Endothelial cell of umbilical vein (primary cell): ENCODE measurements around the gene BEAN1.

Experiments
- CTCF ChIP-seq, 2 donors: IDR thresholded peaks; 1 replicate in 1 of 2; 2 replicates in 1 of 2; pipeline ENCODE4 v1.5.1; 2011; ENCODE audit warnings: low read length in 2 of 2, mild to moderate bottlenecking in 2 of 2, moderate library complexity in 2 of 2, control low read depth in 1 of 2, inconsistent platforms in 1 of 2, low read depth in 1 of 2; ENCODE audit not compliant: insufficient read depth in 1 of 2; ENCODE audit errors: extremely low read depth in 1 of 2
- GATA2 ChIP-seq: IDR thresholded peaks from 2 replicates; pipeline ENCODE4 v1.7.0; 2011; ENCODE audit warnings: low read depth, mild to moderate bottlenecking, moderate library complexity, mixed read lengths, low read length; ENCODE audit not compliant: insufficient read length, insufficient read depth
- POLR2AphosphoS5 ChIP-seq: IDR thresholded peaks from 2 replicates; pipeline ENCODE4 v1.6.1; 2012; ENCODE audit warnings: low read depth, mild to moderate bottlenecking, control low read depth, low read length, moderate library complexity; ENCODE audit not compliant: insufficient read depth

DNA sequence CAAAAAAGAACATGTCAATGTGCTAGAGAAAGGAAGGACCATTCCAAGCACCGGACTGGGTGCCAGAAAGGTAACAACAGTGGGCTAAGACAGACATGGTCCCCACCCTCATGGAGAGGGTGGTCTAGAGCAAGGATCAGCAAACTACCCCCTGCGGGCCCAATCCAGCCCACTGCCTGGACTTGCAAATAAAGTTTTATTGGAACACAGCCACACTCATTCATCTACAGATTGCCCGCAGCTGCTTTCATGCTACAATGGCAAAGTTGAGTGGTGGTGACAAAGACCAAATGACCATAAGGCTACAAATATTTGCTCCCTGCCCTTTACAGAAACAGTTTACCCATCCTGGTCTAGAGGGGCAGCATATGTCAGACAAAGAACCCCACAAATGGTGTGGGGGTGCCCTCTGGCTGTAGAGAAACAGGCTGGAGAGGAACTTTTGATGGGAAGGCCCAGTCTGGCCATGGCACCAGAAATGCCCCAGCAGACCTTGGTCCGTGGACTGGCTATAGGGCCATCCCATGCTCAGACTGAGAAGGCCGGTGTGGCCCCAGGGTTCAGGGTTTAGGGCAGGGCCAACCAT lies 45.4 kb upstream of the BEAN1 start:
- no peak for TF ChIP-seq CTCF (IDR thresholded peaks at IDR 0.05; ENCODE audit: extremely low read depth in 1 of 2, insufficient read depth in 1 of 2, low read depth in 1 of 2, low read length in 2 of 2)
- no peak for TF ChIP-seq POLR2AphosphoS5
- TF ChIP-seq GATA2, result no peak
